Glomerular visceral epithelial cell (primary cell): Measurements from ENCODE around the gene KRTAP19-6.
"Not testable (repeated sequence)": the region's sequence is repeated elsewhere in the genome, so short reads cannot be mapped to it uniquely, and the experiment has no call there.

ENCODE experiments used
- DNase-seq: peaks from one replicate; pipeline ENCODE4 v3.0.0-alpha.2; 2016; ENCODE audit errors: extremely low spot score

Gene KRTAP19-6, protein sequence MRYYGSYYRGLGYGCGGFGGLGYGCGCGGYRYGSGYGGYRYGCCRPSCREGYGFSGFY

DNA sequence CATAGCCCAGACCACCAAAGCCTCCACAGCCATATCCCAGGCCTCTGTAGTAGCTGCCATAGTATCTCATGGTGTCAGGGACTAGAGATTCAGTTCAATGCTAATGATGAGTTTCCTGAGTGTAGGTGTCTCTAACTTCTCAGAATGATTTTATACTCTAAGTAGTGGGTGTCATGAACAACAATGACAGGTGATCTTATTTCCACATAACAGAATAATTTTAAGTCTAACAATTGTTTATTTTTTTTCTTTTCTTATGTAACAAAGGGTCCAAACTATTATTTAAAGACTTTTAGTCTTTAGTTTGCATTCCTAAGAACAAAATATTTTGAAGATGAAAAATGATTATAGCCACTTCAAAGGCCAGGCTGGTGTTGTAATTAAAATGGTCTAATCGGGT, at the start of gene KRTAP19-6:
TSS of gene KRTAP19-6 (minus strand) at position 101 of the 400 bp plus-strand sequence. CDS start at position 70, 31 bp downstream.
- DNase-seq: no peak

DNA sequence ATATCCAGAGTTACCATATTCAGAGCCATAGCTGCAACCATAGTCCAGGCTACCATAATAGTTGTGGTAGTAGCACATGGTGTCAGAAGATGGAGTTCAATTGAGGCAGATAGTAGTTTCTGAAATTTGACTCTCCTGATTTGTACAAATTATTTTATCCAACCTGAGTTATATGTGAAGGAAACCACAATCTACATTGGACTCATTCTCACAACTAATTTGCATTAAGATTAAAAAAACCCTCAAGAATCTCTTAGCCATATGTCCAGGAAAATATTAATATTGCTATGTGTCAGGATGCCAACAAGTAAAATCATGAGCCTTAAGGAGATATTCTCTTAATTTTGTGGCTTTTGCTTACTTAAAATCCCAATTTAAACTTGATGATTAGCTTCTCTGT, 48.6 kb upstream of the KRTAP19-6 start, which contains the start of gene KRTAP22-2:
TSS of gene KRTAP22-2 (minus strand) at position 101 of the 400 bp plus-strand sequence.
- no peak for DNase-seq

DNA sequence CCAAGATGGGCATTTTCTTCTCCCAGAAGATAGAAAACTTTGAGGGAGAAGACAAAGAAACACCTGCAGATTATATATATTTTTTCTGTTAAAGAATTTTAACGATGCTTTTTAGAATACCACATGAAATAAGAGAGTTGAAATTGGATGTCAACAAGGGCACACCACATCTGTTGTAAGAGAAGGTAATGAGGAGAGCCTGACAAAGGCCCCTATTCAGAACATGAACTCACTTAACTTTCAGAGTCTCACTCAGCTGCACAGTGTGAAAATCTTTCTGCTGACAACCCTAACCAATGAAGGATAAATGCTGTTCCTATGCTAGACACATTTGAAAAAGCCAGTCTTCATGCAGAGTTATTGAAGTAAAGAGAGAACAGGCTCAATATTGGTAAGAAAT, 41.2 kb upstream of the KRTAP19-6 start:
- DNase-seq: no peak

DNA sequence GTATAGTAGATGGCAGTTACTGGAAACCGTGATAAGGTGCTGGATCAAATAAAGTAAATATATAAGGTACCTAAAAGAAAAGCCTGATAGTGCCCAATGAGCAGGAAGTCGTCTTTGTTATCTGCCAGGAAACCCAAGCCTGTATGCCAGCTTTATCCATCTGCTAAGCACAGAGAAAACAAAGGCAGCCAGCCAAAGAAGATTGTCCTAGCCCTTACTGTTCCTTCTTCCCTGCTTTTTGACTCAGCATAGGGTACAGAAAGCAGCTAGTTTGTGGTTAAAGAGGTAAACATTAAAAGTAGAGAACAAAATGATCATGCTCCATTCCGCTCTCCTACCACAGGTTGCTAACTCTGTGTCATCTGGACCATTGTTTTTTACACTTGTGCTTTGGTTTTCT, 38.5 kb upstream of the KRTAP19-6 start:
- no peak for DNase-seq

DNA sequence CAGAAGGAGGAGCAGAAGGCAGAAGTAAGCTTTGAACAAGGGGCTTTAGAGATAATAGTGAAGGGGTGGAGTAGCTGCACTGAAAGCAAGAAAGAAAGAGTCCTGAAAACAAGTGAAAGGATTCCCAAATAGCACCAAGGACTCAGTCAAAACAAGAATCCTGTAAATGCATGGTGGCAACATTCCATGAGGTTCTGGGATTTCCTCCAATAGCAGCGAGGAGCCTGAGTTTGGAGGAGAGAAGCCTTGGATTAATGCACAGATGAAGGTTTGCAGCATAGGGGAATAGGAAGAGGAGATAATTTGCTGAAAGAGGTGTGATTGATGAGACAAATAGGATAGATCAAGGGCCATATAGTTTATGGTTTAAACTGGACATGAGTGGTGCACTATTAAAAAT, 37.7 kb upstream of the KRTAP19-6 start:
- DNase-seq: no peak

DNA sequence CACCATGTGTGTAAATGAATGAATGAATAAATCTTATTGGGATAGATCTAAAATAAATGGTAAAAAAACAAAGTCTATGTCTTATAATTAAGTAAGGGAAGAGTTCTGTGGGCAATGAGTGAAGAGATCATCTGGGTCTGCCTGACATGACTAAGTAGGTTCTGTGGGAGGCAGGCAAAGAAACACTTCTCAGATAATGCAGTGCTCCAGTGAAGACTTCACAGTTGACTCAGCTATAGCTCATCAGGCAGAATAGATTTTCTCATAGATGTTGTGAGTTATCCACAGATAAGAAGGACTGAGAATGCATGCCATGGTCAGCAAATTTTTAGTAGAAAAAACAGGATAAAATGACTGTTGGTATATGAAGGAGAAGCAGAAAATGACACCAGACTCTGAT, 36.1 kb upstream of the KRTAP19-6 start:
- DNase-seq: no peak

DNA sequence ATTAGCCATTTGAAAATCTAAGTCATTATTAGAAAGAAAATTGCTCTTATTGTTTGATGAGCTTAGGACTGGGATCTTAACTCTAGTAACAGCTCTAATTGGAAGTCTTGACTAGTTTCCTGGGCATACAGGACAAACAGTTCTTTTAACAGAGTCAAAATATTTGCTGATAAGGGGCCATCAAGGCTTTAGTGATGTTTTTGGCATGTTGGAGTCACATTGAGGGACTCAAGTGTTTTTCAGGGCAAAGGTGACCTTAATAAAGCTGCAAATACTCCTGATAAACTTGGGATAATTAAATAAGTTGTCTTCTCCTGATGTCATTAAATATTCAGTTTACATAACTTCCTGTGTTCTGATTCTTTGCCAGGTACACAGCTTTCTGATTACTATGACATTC, 26.0 kb upstream of the KRTAP19-6 start:
- DNase-seq: no peak

DNA sequence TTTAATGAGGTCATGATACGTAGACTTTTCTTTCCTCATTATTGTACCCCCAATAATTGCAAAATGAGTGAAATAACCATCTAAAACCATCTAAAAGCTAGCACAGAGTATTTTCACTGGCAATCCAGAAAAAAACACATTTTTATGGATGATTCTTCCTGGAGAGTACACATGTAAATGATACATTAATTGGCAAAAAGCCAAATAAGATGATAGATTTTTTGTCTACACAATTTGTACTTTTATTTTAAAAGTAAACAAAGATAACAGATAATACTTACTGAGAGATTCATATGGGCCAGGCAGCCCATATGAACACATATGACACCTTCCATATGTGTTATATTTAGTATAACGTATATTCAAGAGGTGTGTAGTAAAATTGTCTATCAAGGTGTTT, 22.0 kb upstream of the KRTAP19-6 start:
- DNase-seq: no peak

DNA sequence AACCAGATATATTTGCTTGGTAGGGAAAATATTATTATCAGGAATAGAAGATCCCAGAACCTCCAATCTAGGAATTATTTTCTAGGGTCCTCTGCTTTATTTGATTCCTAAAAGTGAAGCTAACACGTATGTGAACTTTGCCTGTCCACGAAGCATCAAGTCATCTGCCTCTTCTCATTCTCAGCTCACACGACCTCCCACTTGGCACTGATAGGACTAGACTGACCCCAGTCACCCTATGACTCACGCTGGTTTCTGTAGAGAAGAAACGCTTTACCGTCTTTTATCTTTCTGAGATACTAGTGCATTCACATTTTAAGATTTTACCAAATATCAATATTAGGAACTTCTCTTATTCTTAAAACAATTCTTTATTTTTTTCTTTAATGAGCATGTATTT, 21.4 kb upstream of the KRTAP19-6 start:
- no peak for DNase-seq

DNA sequence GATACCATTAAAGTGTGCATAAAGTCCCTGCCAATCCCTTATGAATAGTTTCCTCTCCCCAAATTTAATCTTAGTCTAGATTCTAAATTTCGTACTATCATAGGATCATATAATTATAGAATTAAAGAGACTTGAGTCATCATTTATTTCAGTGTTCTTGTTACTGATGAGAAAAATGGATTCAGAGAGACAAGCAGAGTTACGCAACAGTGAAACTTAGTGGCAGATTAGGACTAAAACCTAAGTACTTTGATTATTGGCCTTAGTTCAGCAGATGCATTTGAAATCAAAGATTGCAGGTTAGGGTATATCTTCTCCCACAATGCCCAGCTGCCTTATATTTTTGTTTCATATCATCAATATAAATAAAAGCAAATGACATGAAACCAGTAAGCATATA, 20.3 kb upstream of the KRTAP19-6 start:
- no peak for DNase-seq

DNA sequence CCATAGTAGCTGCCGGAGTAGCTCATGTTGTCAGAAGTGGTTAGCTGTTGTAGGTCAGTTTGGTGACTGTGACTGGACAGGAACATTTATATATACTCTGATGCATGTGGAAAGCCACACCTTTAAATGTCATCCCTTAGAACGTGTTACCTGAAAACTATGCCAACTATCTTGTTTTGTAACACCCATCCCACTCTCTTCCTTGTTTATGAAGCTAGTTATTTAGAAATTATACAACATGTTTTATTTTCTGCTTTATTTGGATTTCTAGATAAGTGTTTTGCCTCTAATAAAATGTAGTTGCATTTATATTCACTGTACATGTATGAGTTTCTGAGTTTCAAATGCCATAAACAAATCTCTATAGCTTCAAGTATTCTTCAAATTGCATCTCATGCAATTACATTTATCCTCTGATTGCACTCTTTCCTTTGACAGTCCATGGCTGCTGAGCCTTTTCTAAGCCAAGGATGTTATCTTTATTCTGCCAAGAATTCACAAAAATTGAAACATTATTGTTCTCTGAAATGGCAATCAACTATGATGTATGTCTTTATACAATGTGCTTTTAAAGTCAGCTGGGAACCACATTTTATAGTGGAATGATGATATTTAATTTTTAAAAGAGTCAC, 19.7 kb upstream of the KRTAP19-6 start, which contains the start of gene KRTAP19-7:
TSS of gene KRTAP19-7 (minus strand) at position 51 of the 632 bp plus-strand sequence. CDS start at position 26, 25 bp downstream.
- DNase-seq: no peak

DNA sequence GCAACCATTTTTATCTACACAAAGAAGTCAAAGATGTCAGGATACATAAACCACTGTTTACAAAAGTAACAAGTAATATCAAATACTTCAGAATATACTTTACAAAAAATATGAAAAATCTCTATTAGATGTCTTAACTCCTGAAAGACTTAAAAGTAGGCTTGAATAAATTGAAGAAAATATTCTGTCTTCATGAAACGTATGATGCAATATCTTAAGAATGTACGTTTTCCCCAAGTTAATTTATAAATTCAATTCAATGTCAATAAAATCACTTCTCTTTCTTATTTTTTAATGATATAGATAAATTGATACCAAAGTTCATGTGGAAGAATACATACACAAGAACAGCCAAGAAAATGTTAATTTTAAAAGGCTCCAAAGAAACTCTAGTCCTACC, 13.4 kb upstream of the KRTAP19-6 start:
- DNase-seq: no peak

DNA sequence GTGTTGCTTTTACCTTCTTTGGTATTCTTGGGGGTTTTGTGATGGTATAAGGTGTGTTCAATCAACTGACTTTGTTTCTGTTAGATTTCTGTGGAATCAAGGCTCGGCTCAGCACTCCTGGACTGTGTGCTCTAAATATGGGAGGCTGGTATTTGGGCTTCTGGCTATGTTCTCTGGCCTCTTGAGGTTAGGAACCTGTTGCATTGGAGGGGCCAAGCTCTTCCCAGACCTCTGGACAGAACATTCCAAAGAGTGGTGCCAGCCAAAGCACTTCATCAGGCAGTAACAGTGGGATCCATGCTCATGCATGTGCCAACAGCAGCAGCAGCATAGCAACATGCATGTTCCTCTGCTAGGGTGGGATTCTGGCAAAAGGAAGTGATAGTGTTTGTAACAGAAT, 11.1 kb upstream of the KRTAP19-6 start:
- DNase-seq: no peak

DNA sequence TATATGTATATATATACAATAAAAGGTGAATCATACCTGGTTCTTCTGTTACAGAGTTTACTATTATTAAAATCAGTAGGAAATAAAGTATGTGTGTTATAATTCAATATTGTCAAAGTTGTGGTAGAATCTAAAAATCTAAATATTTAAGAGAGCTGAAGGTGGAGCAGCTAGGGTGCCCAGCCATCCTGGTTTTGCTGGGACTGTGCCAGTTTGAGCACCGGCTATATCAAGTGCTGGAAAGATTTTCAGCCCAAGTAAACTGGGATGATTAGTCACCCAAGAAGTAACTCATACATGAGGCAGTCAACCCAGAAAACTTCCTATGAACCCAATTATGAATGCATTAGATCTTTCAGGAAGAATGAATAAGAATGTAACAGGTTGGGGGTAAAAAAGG, 22.8 kb downstream of the KRTAP19-6 start:
- no peak for DNase-seq

DNA sequence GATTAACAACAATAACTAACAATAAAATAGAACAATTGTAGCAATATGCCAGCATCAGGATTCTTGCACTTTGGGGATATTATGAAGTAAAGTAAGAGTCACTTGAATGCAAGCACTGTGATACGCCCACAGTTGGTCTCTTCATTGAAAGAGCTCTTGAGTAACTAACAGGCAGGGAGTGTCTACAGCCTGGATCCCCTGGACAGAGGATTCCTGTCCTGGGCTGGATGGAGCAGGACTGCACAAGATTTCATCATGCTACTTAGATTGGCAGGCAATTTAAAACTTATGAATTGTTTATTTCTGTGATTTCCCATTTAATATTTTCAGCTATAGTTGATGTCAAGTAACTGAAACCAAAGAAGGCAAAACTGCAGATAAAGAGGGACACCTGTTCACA, 26.0 kb downstream of the KRTAP19-6 start:
- no peak for DNase-seq

DNA sequence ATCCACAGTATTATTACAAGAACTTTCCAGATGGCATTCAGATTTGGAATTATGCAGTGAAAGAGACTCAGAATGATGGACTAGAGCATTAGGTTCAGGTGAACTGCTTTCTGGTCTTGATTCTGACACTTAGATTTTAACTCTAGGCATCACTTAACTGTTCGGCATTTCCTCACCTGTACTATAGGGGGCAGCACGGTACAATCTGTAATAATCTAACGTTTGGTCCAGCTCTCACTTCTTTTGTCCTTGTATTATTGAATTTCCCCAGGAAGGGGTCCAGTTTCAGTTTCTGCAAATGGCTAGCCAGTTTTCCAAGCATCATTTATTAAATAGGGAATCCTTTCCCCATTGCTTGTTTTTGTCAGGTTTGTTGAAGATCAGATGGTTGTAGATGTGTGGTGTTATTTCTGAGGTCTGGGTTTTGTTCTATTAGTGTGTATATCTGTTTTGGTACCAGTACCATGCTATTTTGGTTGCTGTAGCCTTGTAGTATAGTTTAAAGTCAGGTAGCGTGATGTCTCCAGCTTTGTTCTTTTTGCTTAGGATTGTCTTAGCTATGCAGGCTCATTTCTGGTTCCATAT, 36.0 kb downstream of the KRTAP19-6 start:
- not testable (repeated sequence) for DNase-seq

DNA sequence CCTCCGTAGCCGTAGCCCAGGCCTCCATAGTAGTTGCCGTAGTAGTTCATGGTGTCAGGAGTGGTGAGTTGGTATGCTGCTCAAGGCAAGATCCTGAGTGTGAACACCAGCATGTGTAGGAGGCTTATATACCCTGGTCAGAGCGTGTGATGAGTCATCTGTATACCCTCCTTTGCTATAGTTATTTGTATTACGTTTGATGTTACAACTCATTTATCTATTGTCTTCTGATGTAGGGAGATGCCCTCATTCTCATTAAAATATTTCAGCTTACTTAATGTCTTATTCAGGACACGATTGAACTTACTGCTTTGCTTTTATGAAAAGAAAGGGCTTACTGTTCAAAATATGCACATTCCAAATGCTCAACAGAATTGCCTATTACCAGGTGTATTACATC, 39.6 kb downstream of the KRTAP19-6 start, which contains the start of gene KRTAP19-5:
TSS of gene KRTAP19-5 (minus strand) at position 101 of the 400 bp plus-strand sequence. CDS start at position 50, 51 bp downstream.
- DNase-seq: no peak

DNA sequence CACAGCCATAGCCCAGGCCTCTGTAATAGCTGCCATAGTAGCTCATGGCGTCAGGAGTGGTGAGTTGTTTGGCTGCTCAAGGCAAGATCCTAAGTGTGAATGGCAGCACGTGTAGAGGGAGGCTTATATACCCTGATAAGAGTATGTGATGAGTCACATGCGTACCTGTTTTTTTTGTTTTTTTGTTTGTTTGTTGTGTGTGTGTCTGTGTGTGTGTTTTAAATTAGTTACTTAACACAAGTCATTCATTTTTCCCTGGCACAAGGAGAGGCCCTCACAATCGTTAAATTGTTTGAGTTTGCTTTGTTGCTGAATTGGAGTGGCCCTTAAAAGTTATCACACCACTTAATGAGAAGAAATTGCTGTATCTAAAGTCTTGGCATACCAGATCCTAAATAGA, 44.6 kb downstream of the KRTAP19-6 start, which contains the start of gene KRTAP19-4:
TSS of gene KRTAP19-4 (minus strand) at position 101 of the 400 bp plus-strand sequence. CDS start at position 46, 55 bp downstream.
- no peak for DNase-seq

DNA sequence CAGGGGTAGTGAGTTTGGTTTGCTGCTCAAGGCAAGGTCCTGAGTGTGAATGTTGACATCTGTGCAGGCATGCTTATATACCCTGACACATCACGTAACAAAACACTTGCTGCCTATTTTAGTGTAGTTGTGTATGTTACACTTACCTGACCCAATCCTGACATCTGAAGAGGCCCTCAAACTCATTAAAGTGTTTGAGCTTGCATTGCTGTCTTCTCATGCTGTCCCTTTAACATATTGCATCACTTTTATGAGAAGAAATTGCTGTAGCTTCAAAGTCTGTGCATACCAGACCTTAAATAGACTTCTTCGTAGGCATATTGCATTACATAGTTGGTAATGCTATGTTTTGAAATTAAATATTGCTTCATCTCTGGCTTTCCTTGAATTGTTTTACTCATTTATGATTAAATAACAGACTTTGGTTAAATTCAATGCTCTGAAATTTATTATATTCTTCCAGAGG, 49.7 kb downstream of the KRTAP19-6 start, which contains the start of gene KRTAP19-3:
TSS of gene KRTAP19-3 (minus strand) at position 51 of the 466 bp plus-strand sequence. CDS start 56 bp downstream, outside the sequence.
- DNase-seq: no peak
